Measurements from ENCODE around the gene EIF5B.

- TF ChIP-seq CTCF (IDR thresholded peaks at IDR 0.05; ENCODE audit: poor library complexity, severe bottlenecking) = no peak
- TF ChIP-seq RAD21 (conservative IDR thresholded peaks at IDR 0.05) = no peak
- TF ChIP-seq SMC3 (conservative IDR thresholded peaks at IDR 0.05; ENCODE audit: poor library complexity) = no peak
- TF ChIP-seq EZH2 (IDR thresholded peaks at IDR 0.05; ENCODE audit: borderline replicate concordance, insufficient read depth, low read length, poor library complexity, severe bottlenecking) = no peak
Measured at GRCh38 chr2:99406137-99406536, 68.9 kb downstream of the EIF5B start.
